GM18498 (cell line): Measurements from ENCODE around the gene TOPBP1.
A peak's percentile ranks its signal among the peaks of the same experiment; 100 is the strongest.
"Not testable (repeated sequence)": the region's sequence is repeated elsewhere in the genome, so short reads cannot be mapped to it uniquely, and the experiment has no call there.

Experiments used
- ATAC-seq: cut with Tn5 transposase; IDR thresholded peaks from one replicate; pipeline ENCODE4 v1.9.1; 2021; ENCODE audit warnings: mild to moderate bottlenecking, moderate library complexity; ENCODE audit not compliant: unreplicated experiment

The TOPBP1 gene

GRCh38 chr3:133573054-133573628 lies 88.6 kb downstream of the TOPBP1 start:
- peak; percentile 75 for ATAC-seq

GRCh38 chr3:133572158-133573053 lies 89.3 kb downstream of the TOPBP1 start:
- ATAC-seq: peak; percentile 17

DNA sequence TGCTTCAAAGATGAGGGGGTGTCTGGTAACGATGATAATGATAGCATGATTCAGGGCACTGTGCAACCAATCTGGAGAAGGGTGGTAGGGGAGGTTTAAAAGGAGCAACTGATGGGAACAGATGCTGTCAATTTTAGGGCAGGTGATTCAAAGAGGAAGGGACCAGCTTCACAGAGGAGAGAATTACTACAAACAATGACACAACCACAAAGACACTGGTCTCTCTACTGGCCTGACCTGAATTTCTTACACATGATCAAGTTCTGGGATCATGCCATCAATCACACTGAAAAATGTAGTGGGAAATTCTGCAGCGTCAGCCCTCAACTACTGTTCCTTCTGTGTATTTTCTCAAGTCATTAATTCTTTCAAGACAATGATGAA lies 90.8 kb downstream of the TOPBP1 start:
- ATAC-seq: no peak

GRCh38 chr3:133570139-133570936 lies 91.4 kb downstream of the TOPBP1 start:
- ATAC-seq: no peak

DNA sequence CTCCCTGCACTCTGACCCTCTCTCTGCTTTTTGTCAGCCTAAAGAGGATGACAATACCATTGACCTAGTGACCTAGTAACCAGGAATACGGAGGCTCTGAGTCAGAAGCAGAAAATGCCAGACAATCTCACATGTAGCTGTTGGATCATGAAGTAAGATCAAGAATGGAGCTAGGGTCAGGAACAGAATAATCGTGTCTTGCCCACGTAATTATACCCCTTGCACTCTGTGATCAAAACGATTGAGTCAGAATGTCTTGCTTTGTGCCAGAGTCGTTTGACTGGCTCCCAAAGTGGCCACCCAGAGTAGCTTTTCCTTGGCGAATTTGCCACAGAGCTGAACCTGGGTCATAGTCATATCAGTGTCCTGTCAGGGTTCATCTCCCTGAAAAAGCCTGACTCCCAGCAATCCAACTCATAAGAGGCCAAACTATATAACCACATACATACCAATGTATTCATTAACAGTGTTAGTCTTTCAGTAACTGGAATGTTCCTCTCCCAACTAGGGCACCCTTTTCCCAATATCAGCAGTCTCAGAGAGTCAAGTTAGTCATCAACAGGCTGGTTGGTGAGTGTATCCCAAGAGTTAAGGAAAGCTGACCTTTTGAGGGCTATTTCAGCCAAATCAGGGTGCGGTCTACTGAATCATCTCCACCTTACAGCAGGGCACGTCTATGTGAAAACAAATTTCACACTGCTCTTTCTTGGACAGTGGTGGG lies 93.3 kb downstream of the TOPBP1 start:
- ATAC-seq: no peak

GRCh38 chr3:133563816-133564215 lies 97.9 kb downstream of the TOPBP1 start:
- no peak for ATAC-seq

DNA sequence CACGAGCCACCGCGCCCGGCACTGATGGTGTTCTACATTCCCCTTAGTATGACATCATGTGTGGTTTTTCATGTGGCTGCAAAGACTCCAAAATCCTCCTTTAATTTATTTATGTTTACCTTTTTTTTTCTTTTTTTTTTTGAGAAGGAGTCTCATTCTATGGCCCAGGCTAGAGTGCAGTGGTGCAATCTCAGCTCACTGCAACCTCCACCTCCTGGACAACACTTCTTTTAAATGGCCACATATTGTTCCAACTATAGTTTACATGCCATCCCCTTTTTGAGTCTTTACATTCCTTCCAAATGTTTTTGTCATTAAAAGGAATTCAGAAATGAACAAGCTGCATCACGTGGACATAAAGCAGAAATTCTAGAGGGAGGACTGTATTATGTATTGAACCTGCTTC lies 98.6 kb downstream of the TOPBP1 start:
- ATAC-seq: no peak

DNA sequence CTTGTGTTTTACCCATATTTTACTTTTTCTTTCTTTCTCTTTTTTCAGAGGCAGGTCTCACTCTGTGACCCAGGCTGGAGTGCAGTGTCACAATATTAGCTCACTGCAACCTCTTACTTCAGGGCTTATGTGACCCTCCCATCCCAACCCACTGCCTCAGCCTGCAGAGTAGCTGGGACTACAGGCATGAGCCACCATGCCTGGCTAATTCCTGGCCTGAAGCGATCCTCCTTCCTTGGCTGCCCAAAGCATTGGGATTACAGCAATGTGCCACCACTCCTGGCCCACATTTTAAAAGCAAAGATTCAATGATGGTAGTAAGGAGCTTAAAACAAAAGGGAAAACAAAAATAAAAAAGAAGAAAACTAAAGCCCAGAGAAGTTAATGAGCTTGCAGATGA lies 99.4 kb downstream of the TOPBP1 start:
- ATAC-seq: no peak

DNA sequence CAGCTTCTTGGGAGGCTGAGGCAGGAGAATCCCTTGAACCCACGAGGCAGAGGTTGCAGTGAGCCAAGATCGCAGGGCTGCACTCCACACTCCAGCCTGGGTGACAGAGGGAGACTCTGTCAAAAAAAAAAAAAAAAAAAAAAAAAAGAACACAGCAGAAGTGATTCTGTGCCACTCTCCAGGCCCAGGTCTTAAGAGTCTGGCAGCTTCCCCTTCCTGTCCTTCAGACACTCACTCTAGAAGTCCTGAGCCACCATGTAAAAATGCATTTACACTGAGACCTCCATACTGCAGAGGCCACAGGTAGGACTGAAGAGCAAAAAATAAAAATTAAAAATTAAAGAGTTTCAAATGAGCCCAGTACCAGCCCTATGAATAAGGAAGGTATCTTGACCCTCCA lies 100.1 kb downstream of the TOPBP1 start:
- ATAC-seq: no peak

DNA sequence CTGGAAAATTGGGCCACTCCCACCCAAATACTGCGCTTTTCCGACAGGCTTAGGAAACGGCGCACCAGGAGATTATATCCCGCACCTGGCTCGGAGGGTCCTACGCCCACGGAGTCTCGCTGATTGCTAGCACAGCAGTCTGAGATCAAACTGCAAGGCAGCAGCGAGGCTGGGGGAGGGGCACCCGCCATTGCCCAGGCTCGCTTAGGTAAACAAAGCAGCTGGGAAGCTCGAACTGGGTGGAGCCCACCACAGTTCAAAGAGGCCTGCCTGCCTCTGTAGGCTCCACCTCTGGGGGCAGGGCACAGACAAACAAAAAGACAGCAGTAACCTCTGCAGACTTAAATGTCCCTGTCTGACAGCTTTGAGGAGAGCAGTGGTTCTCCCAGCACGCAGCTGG lies 110.2 kb downstream of the TOPBP1 start:
- not testable (repeated sequence) for ATAC-seq
